ENCODE results near the gene STAT6. TPM values are rescaled to one million over a fixed set of nuclear protein-coding genes. Genes with fewer than 3 reads are reported as not detected.
A peak's percentile ranks its signal among the peaks of the same experiment; 100 is the strongest.

STAT6 gene
- total RNA-seq, 2 donors from 2014 or later, result 52.7 to 82.4 TPM

- Histone ChIP-seq H3K9me3 (no peaks in the 10 kb centered on the region), H3K27ac (peak overlapping the region in 1 of 4 donors; percentile 44), H3K36me3 (replicated peaks in 1 of 2; ENCODE audit: insufficient read depth in 1 of 2, low read depth in 2 of 2) (no peaks in the 10 kb centered on the region), H3K27me3 (no peaks in the 10 kb centered on the region), H3K4me1 (no peaks in the 10 kb centered on the region), H3K4me3 (no peak overlapping the region)
- ATAC-seq (no peak), DNase-seq (no peak)
- WGBS, 2 donors, result 84 to 90% methylated on average over 4 to 9 of the region's 9 CpGs
- intact Hi-C loops (cut with DNase I), result loop anchor here (5.0 kb wide), 1 partner anchor 42 kb away; no protein-coding TSS in a partner anchor
- no peak for TF ChIP-seq POLR2A (IDR thresholded peaks at IDR 0.05)
- TF ChIP-seq CTCF (IDR thresholded peaks at IDR 0.05), result no peak
Observed at GRCh38 chr12:57134949-57135348, 23.8 kb upstream of the STAT6 start.

GRCh38 chr12:57133916-57134315, 22.8 kb upstream of the STAT6 start:
- intact Hi-C loops (cut with DNase I), result loop anchor here (5.0 kb wide), 1 partner anchor 43 kb away; no protein-coding TSS in a partner anchor

GRCh38 chr12:57133013-57133569, 21.9 kb upstream of the STAT6 start:
- Histone ChIP-seq H3K4me1 (peaks cover 7% of the 10 kb centered on the region), H3K9me3 (no peaks in the 10 kb centered on the region), H3K4me3 (no peak overlapping the region), H3K27ac (peak overlapping the region in 1 of 4 donors; percentile 11), H3K27me3 (no peaks in the 10 kb centered on the region), H3K36me3 (replicated peaks in 1 of 2; ENCODE audit: insufficient read depth in 1 of 2, low read depth in 2 of 2) (no peaks in the 10 kb centered on the region)
- WGBS, 2 donors, result 63 to 70% methylated on average over 4 of the region's 4 CpGs
- DNase-seq (no peak), ATAC-seq (no peak)
- intact Hi-C loops (cut with DNase I), result loop anchor here (5.0 kb wide), 1 partner anchor 44 kb away; no protein-coding TSS in a partner anchor
- TF ChIP-seq CTCF (IDR thresholded peaks at IDR 0.05), result no peak
- TF ChIP-seq POLR2A (IDR thresholded peaks at IDR 0.05), result no peak

More at GRCh38 chr12:57133916-57134315, 22.8 kb upstream of the STAT6 start:
- 63 to 67% methylated on average over 6 of the region's 6 CpGs for WGBS, 2 donors
- Histone ChIP-seq H3K9me3 (no peaks in the 10 kb centered on the region), H3K27ac (peak overlapping the region in 2 of 4 donors; percentile 13 to 15), H3K36me3 (replicated peaks in 1 of 2; ENCODE audit: insufficient read depth in 1 of 2, low read depth in 2 of 2) (no peaks in the 10 kb centered on the region), H3K4me1 (peaks cover 3% of the 10 kb centered on the region), H3K4me3 (no peak overlapping the region), H3K27me3 (no peaks in the 10 kb centered on the region)
- ATAC-seq, result no peak
- TF ChIP-seq CTCF (IDR thresholded peaks at IDR 0.05), result no peak
- no peak for TF ChIP-seq POLR2A (IDR thresholded peaks at IDR 0.05)
- no peak for DNase-seq

- H3K27me3 ChIP-seq, result no peaks in the 10 kb centered on the region
- TF ChIP-seq CTCF (IDR thresholded peaks at IDR 0.05) (no peak), POLR2A (IDR thresholded peaks at IDR 0.05) (no peak)
- H3K27ac ChIP-seq, result peak overlapping the region in 1 of 4 donors; percentile 11
- no peak overlapping the region for H3K4me3 ChIP-seq
- H3K9me3 ChIP-seq, result no peaks in the 10 kb centered on the region
- H3K36me3 ChIP-seq (replicated peaks in 1 of 2; ENCODE audit: insufficient read depth in 1 of 2, low read depth in 2 of 2), result no peaks in the 10 kb centered on the region
- DNase-seq (no peak), ATAC-seq (no peak)
- intact Hi-C loops (cut with DNase I), result loop anchor here (5.0 kb wide), 1 partner anchor 45 kb away; no protein-coding TSS in a partner anchor
- 68 to 75% methylated on average over 9 of the region's 9 CpGs for WGBS, 2 donors
- H3K4me1 ChIP-seq, result peaks cover 8% of the 10 kb centered on the region
Observed at GRCh38 chr12:57131896-57132744, 21.0 kb upstream of the STAT6 start.
